GM23338 (cell line): Measurements from ENCODE around the gene POU6F1. TPM values are rescaled to one million over a fixed set of nuclear protein-coding genes. Genes with fewer than 3 reads are reported as not detected.

Experiments
- ATAC-seq: fragments of 200-7000 bp; cut with Tn5 transposase; 3 replicates; pipeline ENCODE4 v1.9.1; 2020
- DNase-seq: peaks from one replicate; pipeline ENCODE4 v3.0.0-alpha.2; 2015; ENCODE audit warnings: low spot score
- H2AFZ ChIP-seq: fragments of 200-600 bp; sonication (generic); 2 replicates; pipeline ENCODE4 v1.8.0; 2016; ENCODE audit warnings: antibody characterized with exemption, mild to moderate bottlenecking, moderate library complexity
- H3F3A ChIP-seq: fragments of 200-600 bp; sonication (generic); replicated peaks from 2 replicates; pipeline ENCODE4 v1.8.0; 2017; ENCODE audit warnings: antibody characterized with exemption, mixed run types, low read depth
- H3K27ac ChIP-seq: fragments of 200-600 bp; sonication (generic); 2 replicates; pipeline ENCODE4 v1.6.1; 2016; ENCODE audit warnings: low read depth
- H3K27me3 ChIP-seq: fragments of 200-600 bp; sonication (generic); 2 replicates; pipeline ENCODE4 v1.8.0; 2016; ENCODE audit warnings: mild to moderate bottlenecking, mixed run types, moderate library complexity; ENCODE audit not compliant: insufficient read depth
- H3K36me3 ChIP-seq: fragments of 200-600 bp; sonication (generic); 2 replicates; pipeline ENCODE4 v1.8.0; 2016; ENCODE audit warnings: mild to moderate bottlenecking; ENCODE audit not compliant: insufficient read depth
- H3K4me1 ChIP-seq: fragments of 200-600 bp; sonication (generic); 2 replicates; pipeline ENCODE4 v1.8.0; 2016; ENCODE audit warnings: mild to moderate bottlenecking, moderate library complexity; ENCODE audit not compliant: insufficient read depth
- H3K4me2 ChIP-seq: fragments of 200-600 bp; sonication (generic); 2 replicates; pipeline ENCODE4 v1.7.1; 2017; ENCODE audit warnings: mixed run types
- H3K4me3 ChIP-seq: fragments of 200-600 bp; sonication (generic); 2 replicates; pipeline ENCODE4 v1.6.1; 2016; ENCODE audit warnings: mixed run types
- H3K79me2 ChIP-seq: fragments of 200-600 bp; sonication (generic); replicated peaks from 2 replicates; pipeline ENCODE4 v1.8.0; 2017; ENCODE audit warnings: mild to moderate bottlenecking; ENCODE audit not compliant: insufficient read depth
- H3K9me2 ChIP-seq: fragments of 200-600 bp; sonication (generic); 2 replicates; pipeline ENCODE4 v1.8.0; 2017; ENCODE audit not compliant: insufficient read depth
- H4K20me1 ChIP-seq: fragments of 200-600 bp; sonication (generic); replicated peaks from 2 replicates; pipeline ENCODE4 v1.8.0; 2017; ENCODE audit warnings: mild to moderate bottlenecking; ENCODE audit not compliant: insufficient read depth
- H3K27ac Mint-ChIP-seq: 2 replicates; pipeline ENCODE4 v1.8.0; 2020; ENCODE audit warnings: inconsistent platforms, mild to moderate bottlenecking, moderate library complexity, mixed read lengths
- H3K27me3 Mint-ChIP-seq: 3 replicates; pipeline ENCODE4 v1.8.0; 2022; ENCODE audit warnings: low read depth, mild to moderate bottlenecking, moderate library complexity, mixed read lengths, inconsistent platforms; ENCODE audit not compliant: insufficient read depth, poor library complexity
- H3K36me3 Mint-ChIP-seq: 3 replicates; pipeline ENCODE4 v1.8.0; 2021; ENCODE audit warnings: low read depth, mild to moderate bottlenecking, inconsistent platforms, moderate library complexity, mixed read lengths
- H3K4me1 Mint-ChIP-seq: 3 replicates; pipeline ENCODE4 v1.8.0; 2020; ENCODE audit warnings: mild to moderate bottlenecking, inconsistent platforms, mixed read lengths
- H3K4me3 Mint-ChIP-seq: 3 replicates; pipeline ENCODE4 v1.8.0; 2021; ENCODE audit warnings: moderate library complexity, mild to moderate bottlenecking, inconsistent platforms, mixed read lengths
- H3K9me3 Mint-ChIP-seq: 3 replicates; pipeline ENCODE4 v1.8.0; 2020; ENCODE audit warnings: moderate library complexity, mild to moderate bottlenecking, inconsistent platforms, mixed read lengths
- CREB1 ChIP-seq: fragments of 250-450 bp; sonication (Bioruptor Pico); IDR thresholded peaks from 2 replicates; pipeline ENCODE4 v1.5.0; 2020; ENCODE audit warnings: low read depth, mild to moderate bottlenecking, moderate library complexity
- EZH2phosphoT487 ChIP-seq: fragments of 200-600 bp; sonication (generic); IDR thresholded peaks from one replicate; pipeline ENCODE4 v1.8.1; 2018; ENCODE audit warnings: antibody characterized with exemption; ENCODE audit not compliant: unreplicated experiment
- POLR2AphosphoS5 ChIP-seq: IDR thresholded peaks from 2 replicates; pipeline ENCODE4 v1.6.1; 2016; ENCODE audit warnings: antibody characterized with exemption, low read depth
- STAT1 ChIP-seq: IDR thresholded peaks from one replicate; pipeline ENCODE4 v1.6.1; 2016; ENCODE audit warnings: antibody characterized with exemption; ENCODE audit not compliant: unreplicated experiment
- ZNF114 ChIP-seq: fragments of 250-450 bp; sonication (Bioruptor Pico); IDR thresholded peaks from 2 replicates; pipeline ENCODE4 v1.5.0; 2020; ENCODE audit warnings: mild to moderate bottlenecking, moderate library complexity
- ZNF331 ChIP-seq: fragments of 250-450 bp; sonication (Bioruptor Pico); IDR thresholded peaks from 2 replicates; pipeline ENCODE4 v1.5.0; 2020; ENCODE audit warnings: low read depth, mild to moderate bottlenecking, moderate library complexity
- polyA plus RNA-seq: library from polyadenylated mRNA; unstranded; fragments of >200 nt; fragmentation: Nextera tagmentation; extraction: Ambion mirVana; gene quantifications from 2 replicates; pipeline ENCODE4 v1.2.1, GENCODE V29; 2016
- total RNA-seq: library from RNA; depleted of rRNA; stranded (reverse); fragments of >200 nt; shearing (Covaris generic); gene quantifications from 2 replicates; pipeline ENCODE4 v1.2.3, GENCODE V29; 2014
- TF ChIP-seq, protein P1 (sequence below), 2 experiments: fragments of 200-600 bp in 1 of 2; sonication (generic) in 1 of 2; conservative IDR thresholded peaks; 2 replicates each; pipeline versions ENCODE4 v1.5.1 to v1.6.1; 2016 to 2017; ENCODE audit warnings: antibody characterized with exemption in 2 of 2, low read depth in 2 of 2, mild to moderate bottlenecking in 2 of 2, moderate library complexity in 1 of 2
- TF ChIP-seq, protein P2 (sequence below): fragments of 250-450 bp; sonication (Bioruptor Pico); IDR thresholded peaks from 2 replicates; pipeline ENCODE4 v1.5.0; 2020; ENCODE audit warnings: mild to moderate bottlenecking, moderate library complexity

The POU6F1 gene
- total and polyA plus RNA-seq, 2 experiments from 2014 or later: 3.0 to 4.0 TPM

DNA sequence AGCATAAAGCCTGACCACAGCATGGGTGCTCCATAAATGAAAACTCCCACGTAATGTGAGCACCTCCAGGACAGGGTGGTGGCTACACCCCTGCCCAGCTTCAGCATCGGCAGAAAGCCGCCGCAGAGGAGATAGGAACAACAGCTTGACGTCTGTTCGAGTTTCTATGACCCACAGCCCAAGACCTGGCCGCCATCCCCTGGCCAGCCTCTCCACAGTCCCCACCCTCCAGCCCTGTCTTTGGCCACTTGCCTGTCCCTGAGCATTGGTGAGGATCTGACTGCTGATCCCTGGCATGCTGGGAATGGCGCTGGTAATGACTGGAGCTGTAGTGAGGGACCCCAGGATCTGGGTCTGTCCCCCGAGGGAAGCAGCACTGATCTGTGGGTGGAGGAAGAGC, 21.3 kb downstream of the POU6F1 start (continued):
- TF ChIP-seq, protein P1, sequence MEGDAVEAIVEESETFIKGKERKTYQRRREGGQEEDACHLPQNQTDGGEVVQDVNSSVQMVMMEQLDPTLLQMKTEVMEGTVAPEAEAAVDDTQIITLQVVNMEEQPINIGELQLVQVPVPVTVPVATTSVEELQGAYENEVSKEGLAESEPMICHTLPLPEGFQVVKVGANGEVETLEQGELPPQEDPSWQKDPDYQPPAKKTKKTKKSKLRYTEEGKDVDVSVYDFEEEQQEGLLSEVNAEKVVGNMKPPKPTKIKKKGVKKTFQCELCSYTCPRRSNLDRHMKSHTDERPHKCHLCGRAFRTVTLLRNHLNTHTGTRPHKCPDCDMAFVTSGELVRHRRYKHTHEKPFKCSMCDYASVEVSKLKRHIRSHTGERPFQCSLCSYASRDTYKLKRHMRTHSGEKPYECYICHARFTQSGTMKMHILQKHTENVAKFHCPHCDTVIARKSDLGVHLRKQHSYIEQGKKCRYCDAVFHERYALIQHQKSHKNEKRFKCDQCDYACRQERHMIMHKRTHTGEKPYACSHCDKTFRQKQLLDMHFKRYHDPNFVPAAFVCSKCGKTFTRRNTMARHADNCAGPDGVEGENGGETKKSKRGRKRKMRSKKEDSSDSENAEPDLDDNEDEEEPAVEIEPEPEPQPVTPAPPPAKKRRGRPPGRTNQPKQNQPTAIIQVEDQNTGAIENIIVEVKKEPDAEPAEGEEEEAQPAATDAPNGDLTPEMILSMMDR (conservative IDR thresholded peaks at IDR 0.05; ENCODE audit: low read depth in 2 of 2): no peak
- TF ChIP-seq CREB1 (CRISPR knock-in tag): no peak
- TF ChIP-seq, protein P2, sequence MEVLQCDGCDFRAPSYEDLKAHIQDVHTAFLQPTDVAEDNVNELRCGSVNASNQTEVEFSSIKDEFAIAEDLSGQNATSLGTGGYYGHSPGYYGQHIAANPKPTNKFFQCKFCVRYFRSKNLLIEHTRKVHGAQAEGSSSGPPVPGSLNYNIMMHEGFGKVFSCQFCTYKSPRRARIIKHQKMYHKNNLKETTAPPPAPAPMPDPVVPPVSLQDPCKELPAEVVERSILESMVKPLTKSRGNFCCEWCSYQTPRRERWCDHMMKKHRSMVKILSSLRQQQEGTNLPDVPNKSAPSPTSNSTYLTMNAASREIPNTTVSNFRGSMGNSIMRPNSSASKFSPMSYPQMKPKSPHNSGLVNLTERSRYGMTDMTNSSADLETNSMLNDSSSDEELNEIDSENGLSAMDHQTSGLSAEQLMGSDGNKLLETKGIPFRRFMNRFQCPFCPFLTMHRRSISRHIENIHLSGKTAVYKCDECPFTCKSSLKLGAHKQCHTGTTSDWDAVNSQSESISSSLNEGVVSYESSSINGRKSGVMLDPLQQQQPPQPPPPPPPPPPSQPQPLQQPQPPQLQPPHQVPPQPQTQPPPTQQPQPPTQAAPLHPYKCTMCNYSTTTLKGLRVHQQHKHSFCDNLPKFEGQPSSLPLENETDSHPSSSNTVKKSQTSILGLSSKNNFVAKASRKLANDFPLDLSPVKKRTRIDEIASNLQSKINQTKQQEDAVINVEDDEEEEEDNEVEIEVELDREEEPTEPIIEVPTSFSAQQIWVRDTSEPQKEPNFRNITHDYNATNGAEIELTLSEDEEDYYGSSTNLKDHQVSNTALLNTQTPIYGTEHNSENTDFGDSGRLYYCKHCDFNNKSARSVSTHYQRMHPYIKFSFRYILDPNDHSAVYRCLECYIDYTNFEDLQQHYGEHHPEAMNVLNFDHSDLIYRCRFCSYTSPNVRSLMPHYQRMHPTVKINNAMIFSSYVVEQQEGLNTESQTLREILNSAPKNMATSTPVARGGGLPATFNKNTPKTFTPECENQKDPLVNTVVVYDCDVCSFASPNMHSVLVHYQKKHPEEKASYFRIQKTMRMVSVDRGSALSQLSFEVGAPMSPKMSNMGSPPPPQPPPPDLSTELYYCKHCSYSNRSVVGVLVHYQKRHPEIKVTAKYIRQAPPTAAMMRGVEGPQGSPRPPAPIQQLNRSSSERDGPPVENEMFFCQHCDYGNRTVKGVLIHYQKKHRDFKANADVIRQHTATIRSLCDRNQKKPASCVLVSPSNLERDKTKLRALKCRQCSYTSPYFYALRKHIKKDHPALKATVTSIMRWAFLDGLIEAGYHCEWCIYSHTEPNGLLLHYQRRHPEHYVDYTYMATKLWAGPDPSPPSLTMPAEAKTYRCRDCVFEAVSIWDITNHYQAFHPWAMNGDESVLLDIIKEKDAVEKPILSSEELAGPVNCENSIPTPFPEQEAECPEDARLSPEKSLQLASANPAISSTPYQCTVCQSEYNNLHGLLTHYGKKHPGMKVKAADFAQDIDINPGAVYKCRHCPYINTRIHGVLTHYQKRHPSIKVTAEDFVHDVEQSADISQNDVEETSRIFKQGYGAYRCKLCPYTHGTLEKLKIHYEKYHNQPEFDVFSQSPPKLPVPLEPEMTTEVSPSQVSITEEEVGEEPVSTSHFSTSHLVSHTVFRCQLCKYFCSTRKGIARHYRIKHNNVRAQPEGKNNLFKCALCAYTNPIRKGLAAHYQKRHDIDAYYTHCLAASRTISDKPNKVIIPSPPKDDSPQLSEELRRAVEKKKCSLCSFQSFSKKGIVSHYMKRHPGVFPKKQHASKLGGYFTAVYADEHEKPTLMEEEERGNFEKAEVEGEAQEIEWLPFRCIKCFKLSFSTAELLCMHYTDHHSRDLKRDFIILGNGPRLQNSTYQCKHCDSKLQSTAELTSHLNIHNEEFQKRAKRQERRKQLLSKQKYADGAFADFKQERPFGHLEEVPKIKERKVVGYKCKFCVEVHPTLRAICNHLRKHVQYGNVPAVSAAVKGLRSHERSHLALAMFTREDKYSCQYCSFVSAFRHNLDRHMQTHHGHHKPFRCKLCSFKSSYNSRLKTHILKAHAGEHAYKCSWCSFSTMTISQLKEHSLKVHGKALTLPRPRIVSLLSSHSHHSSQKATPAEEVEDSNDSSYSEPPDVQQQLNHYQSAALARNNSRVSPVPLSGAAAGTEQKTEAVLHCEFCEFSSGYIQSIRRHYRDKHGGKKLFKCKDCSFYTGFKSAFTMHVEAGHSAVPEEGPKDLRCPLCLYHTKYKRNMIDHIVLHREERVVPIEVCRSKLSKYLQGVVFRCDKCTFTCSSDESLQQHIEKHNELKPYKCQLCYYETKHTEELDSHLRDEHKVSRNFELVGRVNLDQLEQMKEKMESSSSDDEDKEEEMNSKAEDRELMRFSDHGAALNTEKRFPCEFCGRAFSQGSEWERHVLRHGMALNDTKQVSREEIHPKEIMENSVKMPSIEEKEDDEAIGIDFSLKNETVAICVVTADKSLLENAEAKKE (CRISPR knock-in tag): no peak
- no peak for TF ChIP-seq EZH2phosphoT487
- no peak for TF ChIP-seq POLR2AphosphoS5

DNA sequence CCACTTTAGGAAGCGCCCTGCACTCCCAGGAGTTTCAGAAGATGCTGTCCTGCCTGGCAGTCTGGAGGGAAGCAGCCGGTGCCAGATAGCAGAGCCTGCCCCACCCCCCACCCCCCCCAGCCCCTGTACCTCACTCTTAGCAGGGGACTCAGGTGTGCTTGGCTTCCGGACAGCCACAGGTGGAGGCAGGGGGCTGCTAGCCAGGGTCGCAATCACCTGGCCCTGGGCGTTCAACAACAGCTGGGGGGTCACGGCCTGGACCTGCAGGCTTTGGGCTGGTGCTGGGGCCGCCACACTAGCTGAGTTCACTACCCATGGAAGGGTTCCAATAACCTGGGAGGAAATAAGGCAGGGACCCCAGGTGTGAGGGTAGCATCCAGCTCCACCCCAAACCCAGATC, 22.0 kb downstream of the POU6F1 start:
- Mint-ChIP-seq H3K27me3 (peaks cover 9% of the 10 kb centered on the region), H3K36me3 (no peaks in the 10 kb centered on the region), H3K27ac (no peak overlapping the region)
- TF ChIP-seq CREB1 (CRISPR knock-in tag) (no peak), ZNF331 (CRISPR knock-in tag) (no peak), STAT1 (no peak), ZNF114 (CRISPR knock-in tag) (no peak)
- TF ChIP-seq, protein P2 (CRISPR knock-in tag): no peak

More for the DNA sequence above, 22.0 kb downstream of the POU6F1 start:
- no peak overlapping the region for H3K4me2 ChIP-seq
- H4K20me1 ChIP-seq: no peaks in the 10 kb centered on the region
- no peak overlapping the region for H3K4me3 Mint-ChIP-seq
- ATAC-seq (no peak), DNase-seq (no peak)
- no peaks in the 10 kb centered on the region; the same call in 2 of the 3 replicates for H3K4me1 Mint-ChIP-seq
- H3K9me2 ChIP-seq: no peaks in the 10 kb centered on the region
- H2AFZ ChIP-seq: no peak overlapping the region
- H3F3A ChIP-seq: no peaks in the 10 kb centered on the region
- H3K27ac ChIP-seq: no peak overlapping the region
- no peaks in the 10 kb centered on the region for H3K79me2 ChIP-seq
- no peaks in the 10 kb centered on the region for H3K4me1 ChIP-seq
- no peak overlapping the region for H3K4me3 ChIP-seq
- no peaks in the 10 kb centered on the region for H3K27me3 ChIP-seq
- H3K9me3 Mint-ChIP-seq: no peaks in the 10 kb centered on the region
- no peaks in the 10 kb centered on the region for H3K36me3 ChIP-seq
